Brain microvascular endothelial cell (primary cell): ENCODE data around the gene EMILIN1.

ENCODE experiments used
- DNase-seq: peaks from one replicate; pipeline ENCODE4 v3.0.0-alpha.2; 2020
- H3K27ac ChIP-seq: fragments of 250-450 bp; sonication (Bioruptor Pico); 2 replicates; pipeline ENCODE4 v1.5.1; 2020; ENCODE audit warnings: mild to moderate bottlenecking, moderate library complexity
- H3K27me3 ChIP-seq: fragments of 250-450 bp; sonication (Bioruptor Pico); replicated peaks from 2 replicates; pipeline ENCODE4 v1.5.1; 2020; ENCODE audit warnings: mild to moderate bottlenecking
- H3K36me3 ChIP-seq: fragments of 250-450 bp; sonication (Bioruptor Pico); replicated peaks from 2 replicates; pipeline ENCODE4 v1.5.1; 2020; ENCODE audit warnings: mild to moderate bottlenecking
- H3K4me3 ChIP-seq: 2 replicates; pipeline ENCODE4 v1.5.1; 2011; ENCODE audit warnings: low read depth, mild to moderate bottlenecking, control low read depth, low read length, moderate library complexity
- CTCF ChIP-seq: IDR thresholded peaks from 2 replicates; pipeline ENCODE4 v1.5.1; 2011; ENCODE audit warnings: low read depth, mild to moderate bottlenecking, moderate library complexity, low read length, control low read depth, inconsistent platforms; ENCODE audit errors: missing control alignments
- in situ Hi-C: cut with HindIII; loops from 2 replicates; pipeline ENCODE4 v1.10.0; 2017; ENCODE audit warnings: low sequenced_read_pairs, low pct_ligation_motif_present

Gene EMILIN1

GRCh38 chr2:27087823-27088410 is 9.5 kb downstream of the EMILIN1 start:
- Histone ChIP-seq H3K36me3 (peaks cover 3% of the 10 kb centered on the region), H3K27me3 (no peaks in the 10 kb centered on the region), H3K27ac (no peak overlapping the region), H3K4me3 (no peak overlapping the region)
- no peak for DNase-seq
- in situ Hi-C loops, result no loop called here
- TF ChIP-seq CTCF, result no peak

GRCh38 chr2:27088634-27089033 is 10.2 kb downstream of the EMILIN1 start:
- H3K27me3 ChIP-seq, result no peaks in the 10 kb centered on the region
- TF ChIP-seq CTCF, result no peak
- no peak for DNase-seq
- in situ Hi-C loops, result no loop called here
- no peak overlapping the region for H3K4me3 ChIP-seq
- no peak overlapping the region for H3K27ac ChIP-seq
- H3K36me3 ChIP-seq, result no peaks in the 10 kb centered on the region

GRCh38 chr2:27089111-27089954 is 10.9 kb downstream of the EMILIN1 start:
- Histone ChIP-seq H3K27me3 (no peaks in the 10 kb centered on the region), H3K36me3 (no peaks in the 10 kb centered on the region), H3K27ac (no peak overlapping the region), H3K4me3 (no peak overlapping the region)
- no peak for TF ChIP-seq CTCF
- in situ Hi-C loops, result no loop called here
- no peak for DNase-seq

GRCh38 chr2:27091746-27092695 is 13.6 kb downstream of the EMILIN1 start:
- Histone ChIP-seq H3K27ac (no peak overlapping the region), H3K27me3 (no peaks in the 10 kb centered on the region), H3K4me3 (no peak overlapping the region), H3K36me3 (no peaks in the 10 kb centered on the region)
- no peak for TF ChIP-seq CTCF
- DNase-seq, result no peak
- in situ Hi-C loops, result no loop called here

- no peaks in the 10 kb centered on the region for H3K27me3 ChIP-seq
- in situ Hi-C loops, result no loop called here
- DNase-seq, result no peak
These were observed 14.4 kb downstream of the EMILIN1 start for GRCh38 chr2:27092696-27093429.

More at GRCh38 chr2:27092696-27093429, 14.4 kb downstream of the EMILIN1 start:
- Histone ChIP-seq H3K36me3 (no peaks in the 10 kb centered on the region), H3K4me3 (no peak overlapping the region), H3K27ac (no peak overlapping the region)
- no peak for TF ChIP-seq CTCF
